HG03280 (cell line): ENCODE data around the gene PCDH9.
"Not testable (repeated sequence)": the region's sequence is repeated elsewhere in the genome, so short reads cannot be mapped to it uniquely, and the experiment has no call there.

Experiments
- ATAC-seq: cut with Tn5 transposase; IDR thresholded peaks from one replicate; pipeline ENCODE4 v1.9.1; 2021; ENCODE audit warnings: mild to moderate bottlenecking, moderate library complexity; ENCODE audit not compliant: unreplicated experiment

The PCDH9 gene

GRCh38 chr13:67134417-67135129 is 95.6 kb downstream of the PCDH9 start:
- ATAC-seq: no peak

GRCh38 chr13:67133476-67133875 is 96.7 kb downstream of the PCDH9 start:
- ATAC-seq: no peak

GRCh38 chr13:67131393-67131792 is 98.7 kb downstream of the PCDH9 start:
- ATAC-seq: no peak

GRCh38 chr13:67130444-67130843 is 99.7 kb downstream of the PCDH9 start:
- no peak for ATAC-seq

GRCh38 chr13:67128136-67128535 is 102.0 kb downstream of the PCDH9 start:
- no peak for ATAC-seq

- ATAC-seq: no peak
These were observed 104.5 kb downstream of the PCDH9 start for GRCh38 chr13:67125681-67126080.

- ATAC-seq: no peak
These were observed 107.0 kb downstream of the PCDH9 start for GRCh38 chr13:67123165-67123564.

- ATAC-seq: no peak
These were observed 107.9 kb downstream of the PCDH9 start for GRCh38 chr13:67122251-67122650.

GRCh38 chr13:67120872-67121531 is 109.1 kb downstream of the PCDH9 start:
- no peak for ATAC-seq

GRCh38 chr13:67119481-67119894 is 110.6 kb downstream of the PCDH9 start:
- no peak for ATAC-seq

- ATAC-seq: no peak
These were observed 111.9 kb downstream of the PCDH9 start for GRCh38 chr13:67118277-67118676.

GRCh38 chr13:67117010-67117550 is 113.1 kb downstream of the PCDH9 start:
- no peak for ATAC-seq

- no peak for ATAC-seq
These were observed 122.2 kb downstream of the PCDH9 start for GRCh38 chr13:67107979-67108378.

- ATAC-seq: no peak
These were observed 123.6 kb downstream of the PCDH9 start for GRCh38 chr13:67106502-67107057.

GRCh38 chr13:67101730-67102467 is 128.2 kb downstream of the PCDH9 start:
- no peak for ATAC-seq

- ATAC-seq: no peak
These were observed 129.4 kb downstream of the PCDH9 start for GRCh38 chr13:67100730-67101129.

GRCh38 chr13:67099494-67099893 is 130.6 kb downstream of the PCDH9 start:
- ATAC-seq: no peak

GRCh38 chr13:67097892-67098452 is 132.2 kb downstream of the PCDH9 start:
- no peak for ATAC-seq

GRCh38 chr13:67096893-67097292 is 133.2 kb downstream of the PCDH9 start:
- not testable (repeated sequence) for ATAC-seq

GRCh38 chr13:67096418-67096817 is 133.7 kb downstream of the PCDH9 start:
- ATAC-seq: no peak

GRCh38 chr13:67095621-67096020 is 134.5 kb downstream of the PCDH9 start:
- no peak for ATAC-seq
